GM23248 (cell line): ENCODE data around the gene ZNF697.

Experiments used
- EZH2 ChIP-seq: fragments of 200-600 bp; sonication (generic); IDR thresholded peaks from 2 replicates; pipeline ENCODE4 v1.6.1; 2018; ENCODE audit warnings: antibody characterized with exemption, mild to moderate bottlenecking; ENCODE audit not compliant: insufficient read depth, poor library complexity, severe bottlenecking
- EZH2phosphoT487 ChIP-seq: fragments of 200-600 bp; sonication (generic); IDR thresholded peaks from 2 replicates; pipeline ENCODE4 v1.6.1; 2018; ENCODE audit warnings: antibody characterized with exemption, moderate library complexity, mild to moderate bottlenecking, low read depth; ENCODE audit not compliant: insufficient read depth

- no peak for TF ChIP-seq EZH2
- no peak for TF ChIP-seq EZH2phosphoT487
Measured at GRCh38 chr1:119635811-119636390, 12.2 kb downstream of the ZNF697 start.
